ENCODE data around the gene CLPTM1L. TPM values are rescaled to one million over a fixed set of nuclear protein-coding genes. Genes with fewer than 3 reads are reported as not detected.
"Not testable (repeated sequence)": the region's sequence is repeated elsewhere in the genome, so short reads cannot be mapped to it uniquely, and the experiment has no call there.

Gene CLPTM1L
- total RNA-seq, 1 donor from 2014 or later: 101 TPM

DNA sequence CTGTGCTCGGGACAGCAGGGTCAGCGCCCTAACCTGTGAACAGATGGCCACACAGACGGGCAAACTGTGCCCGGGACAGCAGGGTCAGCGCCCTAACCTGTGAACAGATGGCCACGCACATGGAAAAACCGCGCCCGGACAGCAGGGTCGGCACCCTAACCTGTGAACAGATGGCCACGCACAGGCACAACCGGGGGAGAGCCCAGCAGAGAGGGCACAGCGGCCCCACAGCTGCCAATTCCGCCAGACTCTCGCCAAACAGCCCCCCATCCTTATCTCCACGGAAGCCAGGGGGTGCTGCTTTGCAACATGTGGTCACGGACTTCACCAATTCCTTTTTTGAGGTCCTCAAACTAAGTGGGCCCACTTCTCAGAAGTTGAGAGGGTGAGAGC is 5.1 kb downstream of the CLPTM1L start:
- not testable (repeated sequence) for DNase-seq

DNA sequence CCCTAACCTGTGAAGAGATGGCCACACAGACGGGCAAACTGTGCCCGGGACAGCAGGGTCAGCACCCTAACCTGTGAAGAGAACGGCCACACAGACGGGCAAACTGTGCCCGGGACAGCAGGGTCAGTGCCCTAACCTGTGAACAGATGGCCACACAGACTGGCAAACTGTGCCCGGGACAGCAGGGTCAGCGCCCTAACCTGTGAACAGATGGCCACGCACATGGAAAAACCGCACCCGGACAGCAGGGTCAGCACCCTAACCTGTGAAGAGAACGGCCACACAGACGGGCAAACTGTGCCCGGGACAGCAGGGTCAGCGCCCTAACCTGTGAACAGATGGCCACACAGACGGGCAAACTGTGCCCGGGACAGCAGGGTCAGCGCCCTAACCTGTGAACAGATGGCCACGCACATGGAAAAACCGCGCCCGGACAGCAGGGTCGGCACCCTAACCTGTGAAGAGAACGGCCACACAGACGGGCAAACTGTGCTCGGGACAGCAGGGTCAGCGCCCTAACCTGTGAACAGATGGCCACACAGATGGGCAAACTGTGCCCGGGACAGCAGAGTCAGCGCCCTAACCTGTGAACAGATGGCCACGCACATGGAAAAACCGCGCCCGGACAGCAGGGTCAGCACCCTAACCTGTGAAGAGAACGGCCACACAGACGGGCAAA is 5.6 kb downstream of the CLPTM1L start:
- not testable (repeated sequence) for DNase-seq

- DNase-seq: no peak
Observed at GRCh38 chr5:1338506-1339070, 6.3 kb downstream of the CLPTM1L start.

DNA sequence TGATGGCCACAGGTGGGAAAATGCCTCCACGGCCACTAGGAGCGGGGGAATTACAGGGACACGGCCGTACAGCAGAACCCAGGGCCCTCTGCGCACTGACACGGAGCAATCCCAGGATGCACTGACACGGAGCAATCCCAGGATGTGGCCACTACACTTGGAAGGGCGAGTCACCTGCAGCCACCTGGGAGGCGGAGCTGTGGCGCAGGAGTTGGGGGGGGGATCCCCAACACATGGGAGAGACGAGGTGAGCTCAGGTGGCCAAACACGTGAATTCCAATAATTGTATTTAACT is 6.8 kb downstream of the CLPTM1L start:
- DNase-seq: no peak

DNA sequence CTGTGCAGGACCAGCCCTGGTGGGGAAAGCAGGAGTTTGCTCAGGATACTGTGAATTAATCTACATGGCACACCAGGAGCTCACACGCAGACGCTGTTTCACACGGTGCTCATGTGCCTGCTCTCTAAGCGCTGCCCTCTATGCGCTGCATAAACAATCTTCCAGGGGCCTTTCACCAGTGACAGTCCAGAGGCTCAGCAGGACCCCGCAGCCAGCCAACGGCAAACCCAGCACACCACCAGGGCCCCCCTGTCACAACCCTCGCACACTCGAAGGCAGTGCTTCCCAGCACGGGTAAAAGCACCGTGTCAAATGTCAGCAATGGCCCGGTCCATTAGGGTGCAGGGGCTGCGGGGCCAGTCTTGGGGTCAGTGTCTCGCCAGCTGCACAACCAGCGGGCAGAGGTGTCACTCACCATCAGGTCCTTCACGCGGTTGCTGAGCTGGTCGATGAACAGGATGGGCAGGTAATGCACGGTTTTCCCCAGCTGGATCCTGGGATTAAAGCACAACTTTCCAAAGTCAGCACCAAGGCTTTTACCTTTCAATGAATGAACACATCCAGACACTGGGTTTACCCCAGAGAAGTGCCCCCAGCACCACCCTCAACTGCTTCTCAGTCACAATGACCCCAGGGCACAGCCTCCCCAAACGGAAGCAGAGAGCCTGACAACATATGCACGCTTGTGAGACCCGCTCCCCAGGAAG is 7.3 kb downstream of the CLPTM1L start:
- no peak for DNase-seq

DNA sequence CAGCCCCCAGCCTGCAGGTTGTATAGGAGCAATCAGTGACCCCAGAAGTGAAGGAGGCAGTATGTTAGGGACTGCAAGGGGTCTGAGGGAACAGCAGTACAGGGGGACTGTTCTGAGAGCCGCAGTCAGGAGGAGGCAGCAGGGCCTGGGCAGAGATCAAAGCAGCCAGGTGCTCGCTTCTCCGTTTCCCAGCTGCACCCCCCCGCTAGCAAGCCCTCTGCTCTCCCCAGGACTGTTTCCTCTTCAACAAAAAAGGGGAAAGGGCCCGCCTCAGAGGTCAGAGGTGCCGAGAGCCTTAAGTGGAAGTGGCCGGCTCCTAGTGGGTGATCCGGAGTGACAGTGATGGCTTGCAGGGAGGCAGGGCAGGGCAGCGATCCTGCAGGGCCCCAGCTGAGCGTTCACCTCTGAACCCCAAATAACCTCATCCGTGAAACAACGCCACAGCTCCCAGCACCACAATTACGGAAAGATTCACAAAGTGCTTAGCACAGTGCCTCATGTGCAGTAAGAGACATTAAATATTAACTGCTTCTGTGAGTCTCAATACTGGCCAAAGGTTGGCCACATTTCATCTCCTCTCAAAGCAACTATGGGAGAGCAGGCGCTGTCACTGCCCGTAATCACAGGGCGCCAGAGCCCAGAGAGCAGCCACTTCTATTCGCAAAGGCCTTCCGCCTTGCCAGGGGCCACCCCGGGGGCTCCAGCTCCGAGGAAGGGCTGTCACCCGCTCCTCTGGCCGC is 8.0 kb downstream of the CLPTM1L start:
- no peak for DNase-seq

- DNase-seq: no peak
Observed at GRCh38 chr5:1336106-1336561, 8.8 kb downstream of the CLPTM1L start.

- no peak for DNase-seq
Observed at GRCh38 chr5:1335540-1336095, 9.3 kb downstream of the CLPTM1L start.

GRCh38 chr5:1334831-1335539 is 9.9 kb downstream of the CLPTM1L start:
- DNase-seq: no peak

DNA sequence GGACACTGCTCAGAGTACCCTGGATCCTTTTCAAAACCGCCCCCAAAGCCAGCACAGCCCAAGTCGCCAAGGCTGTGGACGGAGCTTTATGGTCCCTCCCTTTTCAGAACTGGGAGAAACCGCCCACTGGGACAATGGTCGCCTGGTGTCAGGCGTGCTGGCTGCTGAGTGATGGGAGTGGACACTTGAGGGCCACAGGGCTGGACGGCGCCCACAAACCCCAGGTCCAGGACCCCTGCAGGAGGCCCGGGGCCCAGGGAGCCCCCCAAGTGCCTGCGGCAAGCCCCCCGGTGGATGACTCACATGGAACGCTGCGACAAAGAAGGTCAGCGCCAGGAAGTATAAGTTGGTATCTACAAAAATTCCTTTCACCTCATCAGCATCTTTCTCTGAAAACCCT is 10.9 kb downstream of the CLPTM1L start:
- DNase-seq: no peak

DNA sequence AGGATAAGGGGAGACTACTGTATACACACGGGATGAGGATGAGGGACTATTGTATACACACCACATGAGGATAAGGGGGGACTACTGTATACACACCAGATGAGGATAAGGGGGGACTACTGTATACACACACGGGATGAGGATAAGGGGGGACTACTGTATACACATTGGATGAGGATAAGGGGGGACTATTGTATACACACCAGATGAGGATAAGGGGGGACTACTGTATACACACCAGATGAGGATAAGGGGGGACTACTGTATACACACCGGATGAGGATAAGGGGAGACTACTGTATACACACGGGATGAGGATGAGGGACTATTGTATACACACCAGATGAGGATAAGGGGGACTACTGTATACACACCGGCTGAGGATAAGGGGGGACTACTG is 11.6 kb downstream of the CLPTM1L start:
- DNase-seq: not testable (repeated sequence)

GRCh38 chr5:1332461-1333001 is 12.4 kb downstream of the CLPTM1L start:
- DNase-seq: no peak

DNA sequence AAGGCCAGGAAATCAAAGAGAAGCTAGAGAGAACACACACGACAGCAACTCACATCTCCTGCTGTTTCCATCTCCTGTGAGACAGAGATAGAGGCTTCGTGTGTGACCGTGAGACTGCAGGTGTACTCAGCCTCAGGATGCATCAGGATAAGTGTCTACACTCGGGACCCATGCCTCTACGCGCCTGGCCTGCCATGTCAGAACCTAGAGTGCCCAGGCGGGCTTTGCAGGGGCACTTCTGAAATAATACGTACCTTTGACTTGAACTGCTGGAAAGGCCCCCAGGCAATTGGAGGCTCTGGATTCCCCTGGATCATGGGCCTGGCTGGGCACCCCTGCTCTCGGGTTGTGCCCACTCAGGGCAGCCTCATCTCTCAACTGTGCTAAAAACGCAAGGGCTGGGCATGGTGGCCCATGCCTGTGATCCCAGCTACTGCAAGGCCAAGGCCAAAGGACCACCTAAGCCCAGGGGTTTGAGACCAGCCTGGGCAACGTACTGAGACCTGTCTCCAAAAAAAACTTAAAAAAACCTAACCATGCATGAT is 13.0 kb downstream of the CLPTM1L start:
- no peak for DNase-seq

GRCh38 chr5:1330847-1331831 is 13.8 kb downstream of the CLPTM1L start:
- no peak for DNase-seq

DNA sequence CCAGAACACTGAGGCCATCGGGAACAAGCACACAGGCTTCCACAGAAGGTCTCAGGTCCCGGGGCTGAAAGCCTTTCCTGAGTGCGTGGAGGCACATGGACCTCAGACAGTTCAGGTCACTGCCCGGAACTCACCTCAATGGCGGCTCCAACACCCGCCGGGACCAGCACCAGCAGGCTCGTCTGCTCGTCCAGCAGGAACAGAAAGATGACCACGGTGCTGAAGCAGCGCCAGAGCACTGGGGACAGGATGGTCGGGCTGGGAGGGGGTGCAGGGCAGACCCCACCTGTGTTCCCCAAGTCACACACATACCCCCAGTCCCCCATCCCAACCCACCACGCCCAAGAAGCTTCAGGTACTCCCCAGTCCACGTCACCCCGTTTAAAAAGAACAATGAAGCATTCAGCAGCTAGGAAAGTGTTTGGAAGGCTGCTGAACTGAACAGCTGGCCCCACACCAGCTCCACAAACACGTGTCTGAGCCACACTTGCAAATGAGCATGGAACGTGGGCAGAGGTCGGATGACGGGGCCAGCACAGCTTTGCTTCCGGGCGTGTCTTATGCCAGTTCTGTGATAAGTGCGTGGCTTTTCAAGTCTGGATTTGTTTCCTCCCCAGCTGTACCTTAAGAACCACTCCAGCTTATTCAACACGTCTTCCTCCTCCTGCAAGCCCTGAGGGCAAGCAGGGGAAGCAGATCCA is 14.6 kb downstream of the CLPTM1L start:
- no peak for DNase-seq

GRCh38 chr5:1329111-1329579 is 15.8 kb downstream of the CLPTM1L start:
- DNase-seq: no peak

DNA sequence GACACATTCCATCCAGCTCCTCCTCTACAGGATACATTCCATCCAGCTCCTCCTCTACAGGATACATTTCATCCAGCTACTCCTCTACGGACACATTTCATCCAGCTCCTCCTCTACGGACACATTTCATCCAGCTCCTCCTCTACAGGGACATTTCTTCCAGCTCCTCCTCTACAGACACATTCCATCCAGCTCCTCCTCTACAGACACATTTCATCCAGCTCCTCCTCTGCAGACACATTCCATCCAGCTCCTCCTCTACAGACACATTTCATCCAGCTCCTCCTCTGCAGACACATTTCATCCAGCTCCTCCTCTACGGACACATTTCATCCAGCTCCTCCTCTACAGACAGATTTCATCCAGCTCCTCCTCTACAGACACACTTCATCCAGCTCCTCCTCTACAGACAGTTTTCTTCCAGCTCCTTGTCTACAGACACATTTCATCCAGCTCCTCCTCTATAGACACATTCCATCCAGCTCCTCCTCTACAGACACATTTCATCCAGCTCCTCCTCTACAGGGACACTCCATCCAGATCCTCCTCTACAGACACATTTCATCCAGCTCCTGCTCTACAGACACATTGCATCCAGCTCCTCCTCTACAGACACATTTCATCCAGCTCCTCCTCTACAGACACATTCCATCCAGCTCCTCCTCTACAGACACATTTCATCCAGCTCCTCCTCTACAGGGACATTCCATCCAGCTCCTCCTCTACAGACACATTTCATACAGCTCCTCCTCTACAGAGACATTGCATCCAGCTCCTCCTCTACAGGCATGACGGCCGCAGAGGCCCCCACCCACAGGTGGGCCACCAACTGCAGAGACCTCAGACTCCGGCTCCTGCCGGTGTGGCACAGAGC is 16.4 kb downstream of the CLPTM1L start:
- not testable (repeated sequence) for DNase-seq

All from occipital lobe (tissue), 2 donors.